HCT116 (cell line): ENCODE data around the gene SPACA9. TPM values are rescaled to one million over a fixed set of nuclear protein-coding genes. Genes with fewer than 3 reads are reported as not detected.

Experiments
- ATAC-seq: fragments of 200-7000 bp; cut with Tn5 transposase; 2 replicates; pipeline ENCODE4 v1.9.1; 2020; ENCODE audit warnings: mild to moderate bottlenecking, moderate library complexity
- BruUV-seq: library from RNA; stranded (reverse); fragments of 400-500 nt; replicated peaks from 2 replicates; lab custom pipeline; 2021; lab: Mats Ljungman, UMichigan
- CTCF ChIA-PET: fragments of 300-600 bp; sonication (Branson Sonifier 250); formaldehyde crosslinking; loops from one replicate; lab custom pipeline; 2021; ENCODE audit warnings: antibody characterized with exemption; lab: Charles Lee
- POLR2A ChIA-PET: fragments of 300-600, 350-600 bp; sonication (Branson Sonifier 250); formaldehyde crosslinking; loops from one replicate; lab custom pipeline; 2021; ENCODE audit warnings: antibody characterized with exemption; lab: Charles Lee
- RAD21 ChIA-PET, 2 experiments: fragments of 300-600 bp; sonication (Branson Sonifier 250); formaldehyde crosslinking; loops; one replicate each; lab custom pipeline; 2023; ENCODE audit warnings: low total read pairs in 2 of 2; ENCODE audit not compliant: uncharacterized antibody in 2 of 2, unreplicated experiment in 2 of 2, low non-redundant PET in 1 of 2; lab: Charles Lee
- DNase-seq: peaks from one replicate; pipeline ENCODE4 v3.0.0-alpha.2; 2010; ENCODE audit warnings: low read depth, low spot score
- H2AFZ ChIP-seq: fragments of 200-600 bp; shearing (Covaris generic), sonication (generic); 2 replicates; pipeline ENCODE4 v1.6.1; 2017; ENCODE audit warnings: low read depth, mixed run types, mixed read lengths, antibody characterized with exemption, low read length; ENCODE audit not compliant: poor library complexity, severe bottlenecking
- H3K27ac ChIP-seq: 2 replicates; pipeline ENCODE4 v1.5.1; 2012; ENCODE audit warnings: low read depth, low read length
- H3K27me3 ChIP-seq: fragments of 200-600 bp; sonication (generic); 2 replicates; pipeline ENCODE4 v1.6.1; 2016; ENCODE audit warnings: mixed run types, low read length, mixed read lengths; ENCODE audit not compliant: insufficient read depth
- H3K36me3 ChIP-seq, 2 experiments: fragments of 200-500 bp in 1 of 2; fragments of 200-600 bp in 1 of 2; sonication (Bioruptor generic) in 1 of 2; sonication (generic) in 1 of 2; 2 replicates each; pipeline versions ENCODE4 v1.5.1 to v1.6.1; 2014 to 2016; ENCODE audit warnings: low read length in 2 of 2, inconsistent platforms in 1 of 2, mixed read lengths in 1 of 2, mixed run types in 1 of 2; ENCODE audit not compliant: insufficient read depth in 2 of 2, control insufficient read depth in 1 of 2
- H3K4me1 ChIP-seq, 2 experiments: fragments of 200-600 bp in 1 of 2; sonication (generic) in 1 of 2; 2 replicates each; pipeline versions ENCODE4 v1.5.1 to v1.6.1; 2012 to 2017; ENCODE audit warnings: low read length in 2 of 2, inconsistent platforms in 1 of 2, mild to moderate bottlenecking in 1 of 2, mixed read lengths in 1 of 2, mixed run types in 1 of 2, moderate library complexity in 1 of 2; ENCODE audit not compliant: insufficient read depth in 2 of 2, control insufficient read depth in 1 of 2
- H3K4me2 ChIP-seq: fragments of 200-600 bp; sonication (generic); 2 replicates; pipeline ENCODE4 v1.6.1; 2017; ENCODE audit warnings: mixed run types, low read length, mixed read lengths
- H3K4me3 ChIP-seq, 2 experiments: fragments of 200-600 bp in 1 of 2; sonication (generic) in 1 of 2; replicated peaks in 1 of 2; 2 replicates each; pipeline ENCODE4 v1.5.1; 2011 to 2016; ENCODE audit warnings: low read length in 2 of 2, control low read depth in 1 of 2, low read depth in 1 of 2, mild to moderate bottlenecking in 1 of 2, mixed read lengths in 1 of 2, mixed run types in 1 of 2
- H3K79me2 ChIP-seq: fragments of 200-600 bp; sonication (generic); 2 replicates; pipeline ENCODE4 v1.6.1; 2017; ENCODE audit warnings: mild to moderate bottlenecking, mixed run types, low read length, moderate library complexity, mixed read lengths; ENCODE audit not compliant: insufficient read depth
- H3K9ac ChIP-seq: fragments of 200-600 bp; sonication (generic); 2 replicates; pipeline ENCODE4 v1.6.1; 2016; ENCODE audit warnings: low read length, mixed read lengths
- H3K9me2 ChIP-seq: fragments of 200-600 bp; sonication (generic), shearing (Covaris generic); 2 replicates; pipeline ENCODE4 v1.6.1; 2017; ENCODE audit warnings: mixed run types, mild to moderate bottlenecking, moderate library complexity; ENCODE audit not compliant: insufficient read depth
- H3K9me3 ChIP-seq, 2 experiments: fragments of 200-500 bp in 1 of 2; fragments of 200-600 bp in 1 of 2; sonication (Bioruptor generic) in 1 of 2; sonication (generic) in 1 of 2; 2 replicates each; pipeline ENCODE4 v1.6.1; 2014 to 2017; ENCODE audit warnings: low read length in 2 of 2, mixed read lengths in 2 of 2, inconsistent platforms in 1 of 2, low read depth in 1 of 2, mild to moderate bottlenecking in 1 of 2, mixed run types in 1 of 2, moderate library complexity in 1 of 2; ENCODE audit not compliant: control insufficient read depth in 1 of 2, insufficient read depth in 1 of 2
- H4K20me1 ChIP-seq: fragments of 200-600 bp; sonication (generic), shearing (Covaris generic); 2 replicates; pipeline ENCODE4 v1.6.1; 2017; ENCODE audit warnings: mixed run types, mild to moderate bottlenecking, moderate library complexity; ENCODE audit not compliant: insufficient read depth
- ATF3 ChIP-seq: IDR thresholded peaks from 2 replicates; pipeline ENCODE4 v1.6.1; 2012
- EGR1 ChIP-seq: IDR thresholded peaks from 2 replicates; pipeline ENCODE4 v1.6.1; 2012; ENCODE audit warnings: low read depth
- ELF1 ChIP-seq: IDR thresholded peaks from 2 replicates; pipeline ENCODE4 v1.6.1; 2012; ENCODE audit warnings: low read depth, borderline replicate concordance
- EZH2 ChIP-seq: fragments of 200-600 bp; sonication (generic); IDR thresholded peaks from 2 replicates; pipeline ENCODE4 v1.6.1; 2017; ENCODE audit warnings: antibody characterized with exemption, mixed run types
- EZH2phosphoT487 ChIP-seq: fragments of 200-600 bp; IDR thresholded peaks from 2 replicates; pipeline ENCODE4 v1.6.1; 2018; ENCODE audit warnings: antibody characterized with exemption, borderline replicate concordance
- JUND ChIP-seq: IDR thresholded peaks from 2 replicates; pipeline ENCODE4 v1.6.1; 2012
- POLR2AphosphoS5 ChIP-seq: IDR thresholded peaks from 2 replicates; pipeline ENCODE4 v1.6.1; 2011; ENCODE audit warnings: mild to moderate bottlenecking, low read depth, low read length, moderate library complexity
- SIN3A ChIP-seq: IDR thresholded peaks from 2 replicates; pipeline ENCODE4 v1.6.1; 2012; ENCODE audit warnings: low read depth
- SRF ChIP-seq: IDR thresholded peaks from 2 replicates; pipeline ENCODE4 v1.6.1; 2012; ENCODE audit warnings: low read depth
- YY1 ChIP-seq: IDR thresholded peaks from 2 replicates; pipeline ENCODE4 v1.6.1; 2011; ENCODE audit warnings: low read length, low read depth, moderate library complexity, mild to moderate bottlenecking; ENCODE audit not compliant: insufficient replicate concordance; ENCODE audit errors: extremely low read depth
- ZFX ChIP-seq: fragments of 450-650 bp; IDR thresholded peaks from 2 replicates; pipeline ENCODE4 v1.6.1; 2017
- ZNF274 ChIP-seq: fragments of 200-500 bp; sonication (Bioruptor generic); IDR thresholded peaks from 2 replicates; pipeline ENCODE4 v1.6.1; 2014; ENCODE audit warnings: mild to moderate bottlenecking, low read depth, low read length, inconsistent platforms
- intact Hi-C: fragments of 100-400 bp; cut with micrococcal nuclease; formaldehyde crosslinking; loops from 2 replicates; pipeline ENCODE4 v1.10.0; 2022
- total RNA-seq: library from RNA; stranded (reverse); gene quantifications from one replicate; pipeline ENCODE4 v1.2.1, GENCODE V29; 2021; ENCODE audit not compliant: unreplicated experiment
- TF ChIP-seq, protein P1 (sequence below), 3 experiments: fragments of 200-600 bp in 1 of 3; sonication (generic) in 1 of 3; IDR thresholded peaks in 2 of 3; conservative IDR thresholded peaks in 1 of 3; 2 replicates each; pipeline ENCODE4 v1.5.1; 2012 to 2017; ENCODE audit warnings: low read depth in 2 of 3, low read length in 2 of 3, antibody characterized with exemption in 1 of 3, borderline replicate concordance in 1 of 3, control low read depth in 1 of 3, mild to moderate bottlenecking in 1 of 3, mixed read lengths in 1 of 3, mixed run types in 1 of 3, moderate library complexity in 1 of 3; ENCODE audit not compliant: insufficient read depth in 1 of 3

The SPACA9 gene
- total RNA-seq, 1 experiment from 2014 or later, result 8.0 TPM

DNA sequence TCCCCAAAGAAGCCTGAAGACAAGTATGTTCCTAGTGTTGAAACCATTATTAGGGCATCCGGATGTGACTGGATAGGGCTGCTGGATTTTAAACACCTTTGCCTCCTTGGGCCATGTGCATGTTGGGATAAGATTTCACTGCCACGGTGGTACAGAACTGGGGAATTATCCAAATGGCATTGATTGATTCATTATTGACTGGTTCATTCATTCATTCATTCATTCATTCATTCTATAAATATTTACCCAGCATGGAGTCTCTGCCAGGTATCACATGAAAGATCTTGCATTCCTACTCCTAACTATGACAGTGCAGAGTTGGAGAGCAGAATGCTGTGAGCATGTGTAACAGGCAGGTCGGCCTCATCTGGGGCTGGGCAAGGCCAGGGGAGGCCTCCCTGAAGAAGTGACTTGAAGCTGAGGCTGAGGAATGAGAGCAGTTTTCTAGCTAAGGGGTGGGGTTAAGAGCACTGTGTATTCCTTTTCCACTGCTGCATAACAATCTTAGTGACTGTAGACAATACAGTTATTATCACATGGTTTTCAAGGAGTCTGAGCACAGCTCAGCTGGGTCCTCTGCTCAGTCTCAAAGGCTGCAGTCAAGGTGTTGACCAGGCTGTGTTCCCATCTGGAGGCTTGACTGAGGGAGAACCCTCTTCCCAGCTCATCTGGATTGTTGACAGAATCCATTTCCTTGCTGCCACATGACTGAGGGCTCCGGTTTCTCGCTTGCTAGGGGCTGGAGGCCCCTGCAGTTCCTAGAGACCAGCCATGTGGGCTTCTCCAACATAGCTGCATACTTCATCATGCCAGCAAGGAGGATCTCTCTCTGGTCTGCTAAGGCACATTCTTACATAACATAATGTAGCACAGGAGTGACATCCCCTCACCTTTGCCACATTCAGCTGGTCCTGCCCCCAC lies 36.3 kb upstream of the SPACA9 start:
- POLR2A ChIA-PET, result no interaction called here
- Histone ChIP-seq H3K36me3 (no peaks in the 10 kb centered on the region), H4K20me1 (no peaks in the 10 kb centered on the region), H3K4me1 (peaks cover 12 to 13% of the 10 kb centered on the region in 2 experiments), H3K79me2 (no peaks in the 10 kb centered on the region), H3K4me2 (no peak overlapping the region), H3K27me3 (no peaks in the 10 kb centered on the region), H2AFZ (no peak overlapping the region), H3K27ac (no peak overlapping the region), H3K9me3 (no peaks in the 10 kb centered on the region), H3K9me2 (no peaks in the 10 kb centered on the region), H3K4me3 (no peak overlapping the region), H3K9ac (no peak overlapping the region)
- DNase-seq (no peak), ATAC-seq (no peak)
- no TSS peak for BruUV-seq
- TF ChIP-seq ZNF274, result no peak
- TF ChIP-seq ATF3, result no peak
- no peak for TF ChIP-seq ELF1
- no peak for TF ChIP-seq EGR1
- TF ChIP-seq SRF, result no peak
- intact Hi-C loops, result no loop called here
- CTCF ChIA-PET, result no interaction called here
- RAD21 ChIA-PET, result no interaction called here

GRCh38 chr9:132846109-132846917 lies 32.4 kb upstream of the SPACA9 start:
- H3K4me1 ChIP-seq, result no peaks in the 10 kb centered on the region
- no peak overlapping the region for H2AFZ ChIP-seq
- no peaks in the 10 kb centered on the region for H4K20me1 ChIP-seq
- no peaks in the 10 kb centered on the region for H3K27me3 ChIP-seq
- RAD21 ChIA-PET, result no interaction called here
- no peaks in the 10 kb centered on the region for H3K36me3 ChIP-seq
- no peak for DNase-seq
- intact Hi-C loops, result no loop called here
- H3K9me3 ChIP-seq, result no peaks in the 10 kb centered on the region
- BruUV-seq, result no TSS peak
- H3K4me3 ChIP-seq, result no peak overlapping the region
- no peak for ATAC-seq
- H3K9me2 ChIP-seq, result no peaks in the 10 kb centered on the region
- H3K79me2 ChIP-seq, result no peaks in the 10 kb centered on the region
- no peak overlapping the region for H3K27ac ChIP-seq
- CTCF ChIA-PET, result no interaction called here
- POLR2A ChIA-PET, result no interaction called here
- no peak overlapping the region for H3K9ac ChIP-seq
- no peak overlapping the region for H3K4me2 ChIP-seq
- TF ChIP-seq YY1 (no peak), SRF (no peak), EZH2phosphoT487 (no peak), ZFX (no peak), SIN3A (no peak), EGR1 (no peak), POLR2AphosphoS5 (no peak), JUND (no peak), EZH2 (no peak)
- TF ChIP-seq, protein P1, sequence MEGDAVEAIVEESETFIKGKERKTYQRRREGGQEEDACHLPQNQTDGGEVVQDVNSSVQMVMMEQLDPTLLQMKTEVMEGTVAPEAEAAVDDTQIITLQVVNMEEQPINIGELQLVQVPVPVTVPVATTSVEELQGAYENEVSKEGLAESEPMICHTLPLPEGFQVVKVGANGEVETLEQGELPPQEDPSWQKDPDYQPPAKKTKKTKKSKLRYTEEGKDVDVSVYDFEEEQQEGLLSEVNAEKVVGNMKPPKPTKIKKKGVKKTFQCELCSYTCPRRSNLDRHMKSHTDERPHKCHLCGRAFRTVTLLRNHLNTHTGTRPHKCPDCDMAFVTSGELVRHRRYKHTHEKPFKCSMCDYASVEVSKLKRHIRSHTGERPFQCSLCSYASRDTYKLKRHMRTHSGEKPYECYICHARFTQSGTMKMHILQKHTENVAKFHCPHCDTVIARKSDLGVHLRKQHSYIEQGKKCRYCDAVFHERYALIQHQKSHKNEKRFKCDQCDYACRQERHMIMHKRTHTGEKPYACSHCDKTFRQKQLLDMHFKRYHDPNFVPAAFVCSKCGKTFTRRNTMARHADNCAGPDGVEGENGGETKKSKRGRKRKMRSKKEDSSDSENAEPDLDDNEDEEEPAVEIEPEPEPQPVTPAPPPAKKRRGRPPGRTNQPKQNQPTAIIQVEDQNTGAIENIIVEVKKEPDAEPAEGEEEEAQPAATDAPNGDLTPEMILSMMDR (IDR thresholded peaks at IDR 0.05 in 2 of 3, conservative IDR thresholded peaks at IDR 0.05 in 1 of 3; ENCODE audit: borderline replicate concordance in 1 of 3, insufficient read depth in 1 of 3, low read depth in 2 of 3, low read length in 2 of 3), result no peak
